A673 (cell line): ENCODE measurements around the gene UMAD1. TPM values are rescaled to one million over a fixed set of nuclear protein-coding genes. Genes with fewer than 3 reads are reported as not detected.

Source experiments
- BruUV-seq: library from RNA; stranded (reverse); fragments of 400-500 nt; replicated peaks from 2 replicates; lab custom pipeline; 2021; lab: Mats Ljungman, UMichigan
- CTCF ChIA-PET: fragments of 300-600 bp; sonication (Branson Sonifier 250); formaldehyde crosslinking; loops from one replicate; lab custom pipeline; 2022; ENCODE audit warnings: antibody characterized with exemption; lab: Charles Lee
- POLR2A ChIA-PET: fragments of 300-600 bp; sonication (Branson Sonifier 250); formaldehyde crosslinking; loops from one replicate; lab custom pipeline; 2022; ENCODE audit warnings: antibody characterized with exemption; ENCODE audit not compliant: low non-redundant PET; lab: Charles Lee
- DNase-seq: peaks from one replicate; pipeline ENCODE4 v3.0.0-alpha.2; 2015; ENCODE audit warnings: low spot score
- H3K27ac ChIP-seq: fragments of 200-600 bp; sonication (generic); 2 replicates; pipeline ENCODE4 v1.5.1; 2016; ENCODE audit warnings: mixed run types, low read depth, mild to moderate bottlenecking, mixed read lengths, antibody characterized with exemption, low read length; ENCODE audit not compliant: poor library complexity, severe bottlenecking
- H3K27me3 ChIP-seq: fragments of 200-600 bp; sonication (generic); replicated peaks from 2 replicates; pipeline ENCODE4 v1.6.1; 2017; ENCODE audit warnings: mixed run types, low read depth, mild to moderate bottlenecking, mixed read lengths, antibody characterized with exemption, low read length; ENCODE audit not compliant: insufficient read depth, poor library complexity
- H3K36me3 ChIP-seq: fragments of 200-600 bp; sonication (generic); 2 replicates; pipeline ENCODE4 v1.6.1; 2016; ENCODE audit warnings: mixed run types, mild to moderate bottlenecking, mixed read lengths, antibody characterized with exemption, low read length; ENCODE audit not compliant: insufficient read depth, poor library complexity, severe bottlenecking
- H3K4me1 ChIP-seq: fragments of 200-600 bp; sonication (generic); 2 replicates; pipeline ENCODE4 v1.6.1; 2017; ENCODE audit warnings: mixed run types, mild to moderate bottlenecking, mixed read lengths, antibody characterized with exemption, low read length; ENCODE audit not compliant: insufficient read depth, poor library complexity, severe bottlenecking
- H3K4me3 ChIP-seq: fragments of 200-600 bp; sonication (generic); 2 replicates; pipeline ENCODE4 v1.5.1; 2016; ENCODE audit warnings: low read depth, mixed run types, mild to moderate bottlenecking, mixed read lengths, low read length; ENCODE audit not compliant: poor library complexity, severe bottlenecking
- H3K9me3 ChIP-seq: fragments of 200-600 bp; sonication (generic); 2 replicates; pipeline ENCODE4 v1.6.1; 2016; ENCODE audit warnings: mixed run types, low read depth, mild to moderate bottlenecking, mixed read lengths, antibody characterized with exemption, low read length; ENCODE audit not compliant: poor library complexity, severe bottlenecking
- CTCF ChIP-seq: fragments of 300-800, 200-600 bp; sonication (generic); conservative IDR thresholded peaks from 2 replicates; pipeline ENCODE4 v1.5.1; 2017; ENCODE audit warnings: low read depth, mild to moderate bottlenecking, antibody characterized with exemption, low read length, moderate library complexity, mixed read lengths
- EZH2 ChIP-seq: fragments of 200-600 bp; sonication (generic); IDR thresholded peaks from 2 replicates; pipeline ENCODE4 v1.6.1; 2017; ENCODE audit warnings: borderline replicate concordance, low read depth, mild to moderate bottlenecking, mixed read lengths, antibody characterized with exemption, low read length; ENCODE audit not compliant: poor library complexity, severe bottlenecking
- intact Hi-C: fragments of 100-400 bp; cut with micrococcal nuclease; formaldehyde crosslinking; loops from one replicate; pipeline ENCODE4 v1.10.0; 2022; ENCODE audit not compliant: unreplicated experiment
- total RNA-seq: library from RNA; stranded (reverse); gene quantifications from 2 replicates; pipeline ENCODE4 v1.2.3, GENCODE V29; 2021

The UMAD1 gene
- total RNA-seq, 1 experiment from 2014 or later: 13.5 TPM

GRCh38 chr7:7639847-7640220, 718 bp upstream of the UMAD1 start:
- peaks cover 6% of the 10 kb centered on the region for H3K4me1 ChIP-seq
- no peaks in the 10 kb centered on the region for H3K27me3 ChIP-seq
- ChIA-PET POLR2A (no interaction called here), CTCF (no interaction called here)
- TSS peak; percentile 75 for BruUV-seq
- intact Hi-C loops: no loop called here
- H3K27ac ChIP-seq: peak overlapping the region; percentile 78
- TF ChIP-seq CTCF: no peak
- no peak for TF ChIP-seq EZH2
- H3K36me3 ChIP-seq: peaks cover 15% of the 10 kb centered on the region
- DNase-seq: peak; percentile 40
- H3K9me3 ChIP-seq: no peaks in the 10 kb centered on the region
- peak overlapping the region; percentile 69 for H3K4me3 ChIP-seq

- TF ChIP-seq EZH2 (no peak), CTCF (no peak)
- Histone ChIP-seq H3K9me3 (no peaks in the 10 kb centered on the region), H3K27me3 (no peaks in the 10 kb centered on the region), H3K4me1 (peaks cover 6% of the 10 kb centered on the region), H3K27ac (peak overlapping the region; percentile 78), H3K36me3 (peaks cover 15% of the 10 kb centered on the region), H3K4me3 (peak overlapping the region; percentile 69)
- DNase-seq: peak; percentile 27
- intact Hi-C loops: no loop called here
- TSS peak; percentile 57 for BruUV-seq
- POLR2A ChIA-PET: interaction anchor here (0.5 kb wide), 1 partner anchor 268 kb away, joined by 7 read pairs; no protein-coding TSS in a partner anchor
- CTCF ChIA-PET: no interaction called here
Observed at GRCh38 chr7:7641129-7641663, 644 bp downstream of the UMAD1 start.

GRCh38 chr7:7642081-7642480, 1.5 kb downstream of the UMAD1 start:
- BruUV-seq: no TSS peak
- H3K9me3 ChIP-seq: no peaks in the 10 kb centered on the region
- peaks cover 6% of the 10 kb centered on the region for H3K36me3 ChIP-seq
- no peak for TF ChIP-seq EZH2
- TF ChIP-seq CTCF: no peak
- intact Hi-C loops: no loop called here
- DNase-seq: no peak
- no peak overlapping the region for H3K27ac ChIP-seq
- POLR2A ChIA-PET: no interaction called here
- no peak overlapping the region for H3K4me3 ChIP-seq
- CTCF ChIA-PET: no interaction called here
- H3K27me3 ChIP-seq: no peaks in the 10 kb centered on the region
- H3K4me1 ChIP-seq: peaks cover 6% of the 10 kb centered on the region
